WERI-Rb-1 (cell line): ENCODE data around the gene RASGRF1.
"Not testable (repeated sequence)": the region's sequence is repeated elsewhere in the genome, so short reads cannot be mapped to it uniquely, and the experiment has no call there.

Source experiments
- DNase-seq: peaks from one replicate; pipeline ENCODE4 v3.0.0-alpha.2; 2020
- H3K27ac ChIP-seq: fragments of 250-450 bp; sonication (Bioruptor Pico); 2 replicates; pipeline ENCODE4 v1.5.1; 2020; ENCODE audit warnings: mild to moderate bottlenecking, moderate library complexity
- H3K27me3 ChIP-seq: fragments of 250-450 bp; sonication (Bioruptor Pico); 2 replicates; pipeline ENCODE4 v1.5.1; 2021; ENCODE audit warnings: mild to moderate bottlenecking, low read depth, moderate library complexity; ENCODE audit not compliant: insufficient read depth, severe bottlenecking
- H3K36me3 ChIP-seq: fragments of 250-450 bp; sonication (Bioruptor Pico); 2 replicates; pipeline ENCODE4 v1.5.1; 2020; ENCODE audit warnings: mild to moderate bottlenecking, moderate library complexity
- H3K4me3 ChIP-seq: 2 replicates; pipeline ENCODE4 v1.5.1; 2011; ENCODE audit warnings: low read depth, mild to moderate bottlenecking, control low read depth, low read length
- H3K9me3 ChIP-seq: fragments of 250-450 bp; sonication (Bioruptor Pico); 2 replicates; pipeline ENCODE4 v1.5.1; 2021; ENCODE audit warnings: mild to moderate bottlenecking, moderate library complexity; ENCODE audit not compliant: severe bottlenecking
- CTCF ChIP-seq: IDR thresholded peaks from 2 replicates; pipeline ENCODE4 v1.5.1; 2011; ENCODE audit warnings: low read depth, mild to moderate bottlenecking, control low read depth, inconsistent platforms, low read length

The RASGRF1 gene

GRCh38 chr15:78998526-78998925 is 92.1 kb downstream of the RASGRF1 start:
- no peak for DNase-seq
- Histone ChIP-seq H3K9me3 (no peaks in the 10 kb centered on the region), H3K27ac (no peak overlapping the region)

GRCh38 chr15:78997981-78998499 is 92.5 kb downstream of the RASGRF1 start:
- Histone ChIP-seq H3K27me3 (no peaks in the 10 kb centered on the region), H3K9me3 (no peaks in the 10 kb centered on the region), H3K27ac (no peak overlapping the region), H3K4me3 (no peak overlapping the region), H3K36me3 (no peaks in the 10 kb centered on the region)
- no peak for DNase-seq
- TF ChIP-seq CTCF: no peak

More at GRCh38 chr15:78998526-78998925, 92.1 kb downstream of the RASGRF1 start:
- no peaks in the 10 kb centered on the region for H3K36me3 ChIP-seq
- no peaks in the 10 kb centered on the region for H3K27me3 ChIP-seq
- TF ChIP-seq CTCF: no peak
- no peak overlapping the region for H3K4me3 ChIP-seq

GRCh38 chr15:78996894-78997275 is 93.7 kb downstream of the RASGRF1 start:
- H3K27me3 ChIP-seq: no peaks in the 10 kb centered on the region
- no peaks in the 10 kb centered on the region for H3K9me3 ChIP-seq
- no peaks in the 10 kb centered on the region for H3K36me3 ChIP-seq
- no peak for DNase-seq
- no peak overlapping the region for H3K4me3 ChIP-seq
- TF ChIP-seq CTCF: no peak
- no peak overlapping the region for H3K27ac ChIP-seq

GRCh38 chr15:78995921-78996893 is 94.4 kb downstream of the RASGRF1 start:
- Histone ChIP-seq H3K9me3 (no peaks in the 10 kb centered on the region), H3K4me3 (no peak overlapping the region), H3K36me3 (no peaks in the 10 kb centered on the region), H3K27ac (no peak overlapping the region), H3K27me3 (no peaks in the 10 kb centered on the region)
- DNase-seq: no peak
- TF ChIP-seq CTCF: no peak

GRCh38 chr15:78995161-78995560 is 95.4 kb downstream of the RASGRF1 start:
- not testable (repeated sequence) for H3K27ac ChIP-seq, H3K27me3 ChIP-seq, H3K4me3 ChIP-seq, DNase-seq, H3K9me3 ChIP-seq, H3K36me3 ChIP-seq

- H3K4me3 ChIP-seq: no peak overlapping the region
- no peak overlapping the region for H3K27ac ChIP-seq
- TF ChIP-seq CTCF: no peak
These were observed 96.5 kb downstream of the RASGRF1 start for GRCh38 chr15:78993931-78994530.

More at GRCh38 chr15:78993931-78994530, 96.5 kb downstream of the RASGRF1 start:
- no peak for DNase-seq
- Histone ChIP-seq H3K36me3 (no peaks in the 10 kb centered on the region), H3K27me3 (no peaks in the 10 kb centered on the region), H3K9me3 (no peaks in the 10 kb centered on the region)
